ENCODE measurements around the gene HERC2.
"Not testable (repeated sequence)": the region's sequence is repeated elsewhere in the genome, so short reads cannot be mapped to it uniquely, and the experiment has no call there.

HERC2 gene

GRCh38 chr15:28322129-28322588, at the start of gene HERC2:
HERC2 (minus strand) TSS chr15:28322179; CDS start chr15:28321433, 746 bp downstream.
- DNase-seq (ENCODE audit: low read depth), result not testable (repeated sequence)

- DNase-seq (ENCODE audit: low read depth), result not testable (repeated sequence)
Observed at GRCh38 chr15:28365502-28365901, 43.5 kb upstream of the HERC2 start.

- not testable (repeated sequence) for DNase-seq (ENCODE audit: low read depth)
Observed at GRCh38 chr15:28357984-28358383, 36.0 kb upstream of the HERC2 start, which contains the start of gene GOLGA6L24. GOLGA6L24 (minus strand) TSS chr15:28358084; CDS start chr15:28358023, 61 bp downstream.

- DNase-seq (ENCODE audit: low read depth), result peak; percentile 10
Observed at GRCh38 chr15:28321358-28322078, 461 bp downstream of the HERC2 start.

- not testable (repeated sequence) for DNase-seq (ENCODE audit: low read depth)
Observed at GRCh38 chr15:28319725-28320124, 2.3 kb downstream of the HERC2 start.

- not testable (repeated sequence) for DNase-seq (ENCODE audit: low read depth)
Observed at GRCh38 chr15:28318828-28319227, 3.2 kb downstream of the HERC2 start.

- DNase-seq (ENCODE audit: low read depth), result not testable (repeated sequence)
Observed at GRCh38 chr15:28318122-28318521, 3.9 kb downstream of the HERC2 start.

- DNase-seq (ENCODE audit: low read depth), result not testable (repeated sequence)
Observed at GRCh38 chr15:28316958-28317357, 5.0 kb downstream of the HERC2 start.

GRCh38 chr15:28310454-28310853, 11.5 kb downstream of the HERC2 start:
- not testable (repeated sequence) for DNase-seq (ENCODE audit: low read depth)

- not testable (repeated sequence) for DNase-seq (ENCODE audit: low read depth)
Observed at GRCh38 chr15:28308718-28309117, 13.3 kb downstream of the HERC2 start.

- DNase-seq (ENCODE audit: low read depth), result not testable (repeated sequence)
Observed at GRCh38 chr15:28305700-28306099, 16.3 kb downstream of the HERC2 start.

GRCh38 chr15:28297434-28297833, 24.5 kb downstream of the HERC2 start:
- not testable (repeated sequence) for DNase-seq (ENCODE audit: low read depth)

GRCh38 chr15:28296814-28297213, 25.2 kb downstream of the HERC2 start:
- DNase-seq (ENCODE audit: low read depth), result not testable (repeated sequence)

GRCh38 chr15:28295009-28295563, 26.9 kb downstream of the HERC2 start:
- DNase-seq (ENCODE audit: low read depth), result not testable (repeated sequence)

- not testable (repeated sequence) for DNase-seq (ENCODE audit: low read depth)
Observed at GRCh38 chr15:28294560-28294959, 27.4 kb downstream of the HERC2 start.

GRCh38 chr15:28289694-28290463, 32.1 kb downstream of the HERC2 start:
- DNase-seq (ENCODE audit: low read depth), result no peak

GRCh38 chr15:28288830-28289693, 32.9 kb downstream of the HERC2 start:
- DNase-seq (ENCODE audit: low read depth), result not testable (repeated sequence)

- DNase-seq (ENCODE audit: low read depth), result not testable (repeated sequence)
Observed at GRCh38 chr15:28286659-28287058, 35.3 kb downstream of the HERC2 start.

- no peak for DNase-seq (ENCODE audit: low read depth)
Observed at GRCh38 chr15:28286031-28286430, 35.9 kb downstream of the HERC2 start.

GRCh38 chr15:28281876-28282275, 40.1 kb downstream of the HERC2 start:
- no peak for DNase-seq (ENCODE audit: low read depth)

- DNase-seq (ENCODE audit: low read depth), result no peak
Observed at GRCh38 chr15:28274635-28275034, 47.3 kb downstream of the HERC2 start.

Measured in activated T-cell treated with anti-CD3 and anti-CD28 coated beads for 48 hours (primary cell).